Ecto neural progenitor cell (in vitro differentiated cells): Measurements from ENCODE around the gene ATXN1L.
"Not testable (repeated sequence)": the region's sequence is repeated elsewhere in the genome, so short reads cannot be mapped to it uniquely, and the experiment has no call there.

ENCODE experiments used
- DNase-seq: peaks from one replicate; pipeline ENCODE4 v3.0.0-alpha.2; 2018; ENCODE audit warnings: low spot score

The ATXN1L gene

GRCh38 chr16:71852158-71852557, 6.4 kb downstream of the ATXN1L start:
- DNase-seq = no peak

GRCh38 chr16:71852561-71852960, 6.8 kb downstream of the ATXN1L start:
- no peak for DNase-seq

DNA sequence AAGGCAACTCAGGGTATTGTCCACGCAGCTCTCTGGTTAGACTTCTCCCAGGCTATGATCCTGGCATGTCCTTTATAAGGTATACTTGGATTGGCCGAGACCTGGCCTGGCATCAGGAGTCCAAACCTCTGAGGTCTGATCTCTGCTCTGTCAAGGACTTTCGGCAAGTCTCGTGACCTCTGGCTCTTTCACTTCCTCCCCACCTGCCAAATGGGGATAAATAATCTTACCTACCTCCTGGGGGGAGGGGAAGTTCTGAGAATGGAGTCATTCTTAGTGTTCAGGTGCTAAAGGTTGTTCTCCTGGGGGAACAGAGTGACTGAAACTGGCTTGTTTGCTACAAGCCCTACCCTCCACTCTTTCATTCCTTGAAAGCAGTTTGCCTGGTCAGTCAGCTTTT, 7.6 kb downstream of the ATXN1L start:
- no peak for DNase-seq

DNA sequence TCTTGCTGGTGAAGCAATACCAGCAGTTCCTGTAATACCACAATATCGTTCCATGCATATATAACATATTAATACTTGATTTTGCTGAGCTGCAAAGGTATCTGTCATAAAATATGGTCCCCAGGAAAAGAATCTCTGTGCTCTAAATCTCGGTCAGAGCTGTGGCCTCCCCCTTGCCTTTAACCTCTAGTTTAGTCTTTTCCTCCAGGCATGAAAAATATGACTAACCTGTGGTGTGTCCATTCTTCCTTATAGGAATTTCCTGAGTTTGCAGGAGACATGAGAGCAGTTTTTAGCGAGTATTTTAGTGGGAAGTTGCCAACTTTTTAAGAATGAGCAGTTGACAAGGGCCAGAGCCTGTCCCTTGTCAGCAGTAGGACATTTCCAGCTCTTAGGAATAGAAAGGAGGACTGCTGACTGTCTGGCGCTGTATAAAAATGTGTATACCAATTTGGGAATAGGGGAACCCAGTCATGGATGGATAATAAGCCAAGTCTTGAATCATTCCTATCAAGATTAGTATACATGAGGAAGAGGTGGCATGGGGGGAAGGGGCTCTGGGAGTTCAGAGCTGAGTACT, 8.7 kb downstream of the ATXN1L start:
- DNase-seq = no peak

GRCh38 chr16:71855937-71856662, 10.3 kb downstream of the ATXN1L start:
- no peak for DNase-seq

DNA sequence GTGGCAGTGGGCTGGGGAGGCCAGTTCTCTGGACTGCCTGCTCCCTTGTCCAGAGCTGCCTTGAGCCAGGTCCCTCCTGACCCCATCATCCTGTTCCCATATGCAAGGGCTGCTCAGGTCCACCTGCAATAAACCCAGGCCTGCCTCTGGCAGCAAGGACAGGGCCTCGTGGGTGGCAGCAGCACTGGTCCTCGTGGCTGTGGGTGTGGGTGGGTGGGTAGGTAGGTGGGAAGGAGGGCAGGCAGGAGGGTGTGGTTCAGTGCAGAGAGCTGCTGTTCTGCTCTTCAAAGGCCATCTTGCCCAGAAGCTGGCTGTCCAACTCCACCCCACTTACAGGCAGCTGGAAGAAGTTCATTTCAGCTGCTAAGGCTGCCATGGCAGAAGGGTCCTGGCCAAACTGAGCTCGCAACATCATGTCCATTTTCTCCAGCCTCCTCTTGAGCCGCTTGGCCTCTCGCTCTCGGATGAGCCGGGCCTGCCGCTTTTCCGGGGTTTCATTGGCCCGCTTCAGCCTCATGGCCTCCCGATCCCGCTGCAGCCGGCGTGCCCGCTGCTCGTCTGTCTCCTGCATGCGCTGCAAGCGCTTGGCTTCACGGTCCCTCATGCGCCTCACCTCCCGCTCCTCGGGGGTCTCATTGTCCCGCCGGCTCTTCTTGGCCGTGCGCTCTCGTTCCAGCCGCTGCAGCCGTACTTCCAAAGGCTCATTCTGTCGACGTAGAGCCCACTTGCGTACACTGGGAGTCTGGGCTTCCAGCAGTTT, 14.2 kb downstream of the ATXN1L start:
- no peak for DNase-seq

- DNase-seq = no peak
Measured at GRCh38 chr16:71863995-71864394, 18.2 kb downstream of the ATXN1L start.

GRCh38 chr16:71865173-71865863, 19.5 kb downstream of the ATXN1L start:
- DNase-seq = no peak

DNA sequence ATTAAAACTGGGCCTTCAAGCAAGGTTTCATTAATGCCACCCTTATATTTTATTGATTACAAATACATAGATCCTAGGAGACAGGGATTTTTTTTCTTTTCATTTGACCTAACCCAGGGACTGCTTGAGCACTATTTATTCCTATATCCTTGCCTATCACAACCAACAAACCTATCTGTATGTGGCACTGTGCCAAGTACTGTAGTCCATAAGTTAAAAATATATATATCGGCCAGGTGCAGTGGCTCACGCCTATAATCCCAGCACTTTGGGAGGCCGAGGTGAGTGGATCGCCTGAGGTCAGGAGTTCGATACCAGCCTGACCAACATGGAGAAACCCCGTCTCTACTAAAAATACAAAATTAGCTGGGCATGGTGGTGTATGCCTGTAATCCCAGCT, 21.4 kb downstream of the ATXN1L start:
- DNase-seq = not testable (repeated sequence)

- no peak for DNase-seq
Measured at GRCh38 chr16:71867939-71868338, 22.2 kb downstream of the ATXN1L start.

- DNase-seq = no peak
Measured at GRCh38 chr16:71869089-71869488, 23.3 kb downstream of the ATXN1L start.

GRCh38 chr16:71870818-71871217, 25.0 kb downstream of the ATXN1L start:
- DNase-seq = no peak

- DNase-seq = no peak
Measured at GRCh38 chr16:71873199-71873598, 27.4 kb downstream of the ATXN1L start.

GRCh38 chr16:71878911-71879310, 33.1 kb downstream of the ATXN1L start:
- DNase-seq = no peak

DNA sequence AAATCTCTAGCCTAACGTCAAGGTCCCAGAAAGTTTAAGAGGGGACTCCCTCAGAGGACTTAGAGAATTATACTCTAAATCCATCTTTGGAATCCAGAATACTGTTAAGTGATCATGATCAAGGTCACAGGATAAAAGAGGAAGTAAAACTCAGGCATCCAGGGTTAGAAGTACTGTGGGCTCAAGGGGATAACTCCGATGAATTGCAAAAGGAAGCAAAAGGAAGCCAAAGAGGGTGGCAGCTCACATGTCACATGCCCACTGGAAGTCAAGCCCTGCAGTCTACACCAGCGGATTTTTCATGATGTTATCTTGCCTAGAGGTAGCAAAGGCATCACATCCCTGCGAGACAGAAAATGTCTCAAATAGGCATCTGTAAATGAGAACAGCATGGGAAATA, 34.4 kb downstream of the ATXN1L start:
- DNase-seq = no peak

- peak; percentile 67 for DNase-seq
Measured at GRCh38 chr16:71882505-71883167, 36.9 kb downstream of the ATXN1L start.

DNA sequence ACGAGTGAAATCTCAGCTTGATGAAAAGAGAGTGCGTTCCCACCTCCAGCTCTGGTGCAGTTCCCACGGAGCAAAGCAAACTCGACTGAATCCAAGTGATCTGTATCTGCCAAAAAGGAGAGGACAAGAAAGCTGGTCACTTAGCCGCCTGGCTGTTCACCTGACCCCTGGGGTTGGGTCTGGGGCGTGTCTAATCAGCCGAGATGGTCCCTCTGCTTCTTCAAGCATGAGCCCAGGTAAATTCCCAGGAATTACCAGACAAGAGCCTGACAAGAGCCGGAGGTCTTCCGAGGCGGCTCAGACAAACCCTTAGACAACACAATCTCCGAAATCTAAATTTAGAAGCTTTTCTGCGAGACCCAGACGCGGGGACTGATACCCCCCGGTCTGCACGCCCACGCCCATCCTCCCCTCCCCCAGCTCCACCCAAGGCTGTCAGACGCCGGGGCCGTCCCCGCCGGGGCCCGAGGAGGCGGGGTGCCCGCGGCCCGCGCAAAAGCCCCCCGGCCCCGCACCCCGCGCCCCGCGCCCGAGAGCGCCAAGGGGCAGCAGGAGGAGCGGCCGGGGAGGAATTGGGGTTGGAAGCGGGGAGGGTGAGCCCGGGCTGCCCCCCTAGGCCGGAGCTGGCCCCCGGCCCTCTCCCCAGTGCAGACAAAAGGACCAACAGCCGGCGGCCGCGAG, 37.5 kb downstream of the ATXN1L start:
- no peak for DNase-seq

DNA sequence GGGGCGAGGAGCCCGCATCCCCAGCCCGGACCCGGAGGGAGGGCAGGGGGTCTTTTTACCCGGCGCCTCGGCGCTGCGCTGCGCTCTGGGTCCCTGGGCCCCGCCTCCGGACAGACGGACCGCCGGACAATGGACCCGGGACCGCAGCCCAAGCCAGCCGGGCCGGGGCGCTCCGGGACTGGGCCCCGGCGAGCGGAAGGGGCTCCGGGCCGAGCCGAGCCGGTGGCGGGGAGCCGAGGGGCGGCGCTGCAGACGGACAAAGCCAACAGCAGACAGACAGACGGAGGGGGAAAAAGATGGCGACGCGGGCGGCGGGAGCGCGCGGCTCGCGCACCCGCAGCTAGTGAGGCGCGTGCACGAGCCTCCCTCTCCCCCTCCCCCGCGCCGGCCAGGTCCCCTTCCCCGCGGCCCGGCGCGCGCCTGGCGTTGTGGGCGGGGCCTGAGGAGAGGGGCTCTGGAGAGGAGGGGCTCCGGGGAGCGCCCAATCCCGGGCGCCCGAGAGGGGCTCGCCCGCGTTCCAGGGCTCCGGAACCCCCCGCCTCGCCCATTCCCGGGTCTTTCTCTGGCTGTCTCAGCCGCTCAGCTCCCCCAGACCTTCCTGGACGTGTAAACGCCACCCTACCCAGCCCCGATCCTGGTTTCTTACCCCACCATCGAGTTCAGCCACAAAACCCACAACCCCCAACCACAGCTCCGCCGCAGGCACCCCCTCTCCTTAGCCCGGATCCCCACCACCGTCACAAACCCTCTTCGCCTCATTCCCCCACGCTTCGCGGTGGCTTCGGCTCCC, 38.3 kb downstream of the ATXN1L start, which contains the start of gene ZNF821:
Gene ZNF821, minus strand, starts transcription at position 334 of the 790 bp plus-strand sequence. CDS start 4,236 bp downstream, outside the sequence.
- peak; percentile 92 for DNase-seq

- no peak for DNase-seq
Measured at GRCh38 chr16:71885261-71885650, 39.5 kb downstream of the ATXN1L start.

DNA sequence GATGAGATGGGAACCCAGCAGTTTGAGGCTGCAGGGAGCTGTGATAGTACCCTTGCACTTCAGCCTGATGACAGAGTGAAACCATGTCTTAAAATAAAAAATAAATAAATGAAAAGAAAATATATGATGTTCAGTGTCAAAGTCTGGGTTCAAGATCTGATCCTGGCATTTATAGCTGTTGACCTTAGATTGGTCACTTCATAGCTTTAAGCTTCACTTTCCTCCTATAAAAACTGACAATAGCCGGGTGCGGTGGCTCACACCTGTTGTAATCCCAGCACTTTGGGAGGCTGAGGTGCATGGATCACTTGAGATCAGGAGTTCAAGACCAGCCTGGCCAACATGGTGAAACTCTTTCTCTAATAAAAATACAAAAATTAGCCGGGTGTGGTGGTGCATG, 43.4 kb downstream of the ATXN1L start:
- DNase-seq = no peak

DNA sequence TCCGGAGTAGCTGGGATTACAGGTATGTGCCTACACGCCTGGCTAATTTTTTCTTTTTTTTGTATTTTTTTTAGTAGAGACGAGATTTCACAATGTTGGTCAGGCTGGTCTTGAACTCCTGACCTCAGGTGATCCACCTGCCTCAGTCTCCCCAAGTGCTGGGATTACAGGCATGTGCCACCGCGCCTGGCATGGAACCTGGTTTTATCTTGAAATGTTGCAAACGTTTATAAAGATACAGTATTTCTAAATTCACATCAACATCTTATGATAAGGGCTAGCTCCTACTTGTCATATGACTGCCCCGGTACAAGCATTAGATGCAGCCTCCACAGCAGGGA, 48.1 kb downstream of the ATXN1L start:
- DNase-seq = no peak
